Activated CD8-positive, alpha-beta memory T cell treated with anti-CD3 and anti-CD28 coated beads for 48 hours (primary cell): Measurements from ENCODE around the gene ZC3HAV1.
"Not testable (repeated sequence)": the region's sequence is repeated elsewhere in the genome, so short reads cannot be mapped to it uniquely, and the experiment has no call there.

Experiments
- DNase-seq, 3 experiments: peaks; one replicate each; pipeline ENCODE4 v3.0.0-alpha.2; 2020; ENCODE audit warnings: low read depth in 2 of 3, low spot score in 2 of 3

ZC3HAV1 gene

GRCh38 chr7:139112741-139113250 lies 3.3 kb upstream of the ZC3HAV1 start:
- no peak for DNase-seq

GRCh38 chr7:139112316-139112715 lies 2.8 kb upstream of the ZC3HAV1 start:
- no peak for DNase-seq

- no peak for DNase-seq
Measured at GRCh38 chr7:139111811-139112301, 2.3 kb upstream of the ZC3HAV1 start.

GRCh38 chr7:139111147-139111546 lies 1.6 kb upstream of the ZC3HAV1 start:
- no peak for DNase-seq

- DNase-seq: no peak
Measured at GRCh38 chr7:139109983-139110411, 477 bp upstream of the ZC3HAV1 start.

- no peak for DNase-seq
Measured at GRCh38 chr7:139108266-139109187, 993 bp downstream of the ZC3HAV1 start.

- no peak for DNase-seq
Measured at GRCh38 chr7:139106959-139107358, 2.6 kb downstream of the ZC3HAV1 start.

- not testable (repeated sequence) for DNase-seq
Measured at GRCh38 chr7:139106227-139106626, 3.3 kb downstream of the ZC3HAV1 start.

- DNase-seq: no peak
Measured at GRCh38 chr7:139105484-139105883, 4.0 kb downstream of the ZC3HAV1 start.

- DNase-seq: no peak
Measured at GRCh38 chr7:139104091-139104450, 5.4 kb downstream of the ZC3HAV1 start.

GRCh38 chr7:139103057-139103815 lies 6.3 kb downstream of the ZC3HAV1 start:
- DNase-seq: no peak

- not testable (repeated sequence) for DNase-seq
Measured at GRCh38 chr7:139101637-139102158, 7.8 kb downstream of the ZC3HAV1 start.

- DNase-seq: no peak
Measured at GRCh38 chr7:139099172-139099947, 10.2 kb downstream of the ZC3HAV1 start.

GRCh38 chr7:139095194-139095659 lies 14.3 kb downstream of the ZC3HAV1 start:
- DNase-seq: peak in 1 of 3 experiments; percentile 49

- no peak for DNase-seq
Measured at GRCh38 chr7:139094596-139094995, 14.9 kb downstream of the ZC3HAV1 start.

- no peak for DNase-seq
Measured at GRCh38 chr7:139094030-139094429, 15.5 kb downstream of the ZC3HAV1 start.

GRCh38 chr7:139093512-139093911 lies 16.0 kb downstream of the ZC3HAV1 start:
- DNase-seq: not testable (repeated sequence)

GRCh38 chr7:139092090-139092796 lies 17.3 kb downstream of the ZC3HAV1 start:
- DNase-seq: no peak

- DNase-seq: no peak
Measured at GRCh38 chr7:139091677-139091996, 17.9 kb downstream of the ZC3HAV1 start.

- no peak for DNase-seq
Measured at GRCh38 chr7:139089118-139089517, 20.4 kb downstream of the ZC3HAV1 start.
